ENCODE measurements around the gene DPYSL5. TPM values are rescaled to one million over a fixed set of nuclear protein-coding genes. Genes with fewer than 3 reads are reported as not detected.

The DPYSL5 gene
- total RNA-seq, 4 donors from 2014 or later, result 0.13 to 0.50 (median 0.41) TPM

- Histone ChIP-seq H3K27me3 (peaks cover 0 to 26% (median 0%) of the 10 kb centered on the region in 4 donors), H3K4me3 (no peak overlapping the region), H3K9me3 (no peaks in the 10 kb centered on the region), H3K4me1 (peaks cover 0 to 5% (median 2%) of the 10 kb centered on the region in 4 donors), H3K36me3 (no peaks in the 10 kb centered on the region), H3K27ac (replicated peaks in 1 of 4) (no peak overlapping the region)
- WGBS, result 87% methylated on average over 12 of the region's 12 CpGs
- no peak for DNase-seq (ENCODE audit: extremely low spot score)
- intact Hi-C loops (cut with DNase I), result no loop called here
- TF ChIP-seq POLR2AphosphoS5 (IDR thresholded peaks at IDR 0.05), result no peak
- no peak for TF ChIP-seq POLR2A (IDR thresholded peaks at IDR 0.05; ENCODE audit: low read depth)
- TF ChIP-seq EP300 (IDR thresholded peaks at IDR 0.05), result no peak
- TF ChIP-seq CTCF (IDR thresholded peaks at IDR 0.05), result no peak
These were observed 57.6 kb downstream of the DPYSL5 start for GRCh38 chr2:26905341-26906198.

- no peak overlapping the region for H3K27ac ChIP-seq (replicated peaks in 1 of 4)
- TF ChIP-seq POLR2A (IDR thresholded peaks at IDR 0.05; ENCODE audit: low read depth), result no peak
- TF ChIP-seq EP300 (IDR thresholded peaks at IDR 0.05), result no peak
- no peak for TF ChIP-seq CTCF (IDR thresholded peaks at IDR 0.05)
- no peak for TF ChIP-seq POLR2AphosphoS5 (IDR thresholded peaks at IDR 0.05)
- WGBS, result 52% methylated on average over 7 of the region's 7 CpGs
- no peak overlapping the region for H3K4me3 ChIP-seq
- H3K27me3 ChIP-seq, result peaks cover 0 to 35% (median 3%) of the 10 kb centered on the region in 4 donors
- H3K9me3 ChIP-seq, result no peaks in the 10 kb centered on the region
- intact Hi-C loops (cut with DNase I), result no loop called here
- DNase-seq (ENCODE audit: extremely low spot score), result no peak
- no peaks in the 10 kb centered on the region for H3K36me3 ChIP-seq
- H3K4me1 ChIP-seq, result no peaks in the 10 kb centered on the region
These were observed 59.5 kb downstream of the DPYSL5 start for GRCh38 chr2:26907416-26907815.

DNA sequence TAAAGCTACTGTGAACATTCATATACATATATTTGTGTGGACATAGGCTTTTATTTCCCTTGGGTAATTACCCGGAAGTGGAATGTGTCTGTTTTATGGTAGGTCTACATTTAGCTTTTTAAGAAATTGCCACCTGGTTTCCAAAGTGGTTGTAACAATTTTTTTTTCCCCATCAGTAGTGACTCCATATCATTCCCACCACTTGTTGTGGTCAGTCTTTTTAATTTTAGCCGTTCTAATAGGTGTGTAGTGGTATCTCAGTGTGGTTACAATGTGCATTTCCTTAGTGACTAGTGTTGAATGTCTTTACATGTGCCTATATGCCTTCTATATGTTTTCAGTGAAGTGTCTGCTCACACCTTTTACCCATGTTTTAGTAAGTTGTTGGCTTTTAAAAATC lies 62.2 kb downstream of the DPYSL5 start:
- WGBS, result 98% methylated on average over 2 of the region's 2 CpGs
- Histone ChIP-seq H3K27me3 (peaks cover 0 to 52% (median 3%) of the 10 kb centered on the region in 4 donors), H3K4me3 (no peak overlapping the region), H3K9me3 (no peaks in the 10 kb centered on the region), H3K36me3 (no peaks in the 10 kb centered on the region), H3K27ac (replicated peaks in 1 of 4) (no peak overlapping the region), H3K4me1 (peaks cover 0 to 9% (median 3%) of the 10 kb centered on the region in 4 donors)
- no peak for TF ChIP-seq CTCF (IDR thresholded peaks at IDR 0.05)
- TF ChIP-seq POLR2A (IDR thresholded peaks at IDR 0.05; ENCODE audit: low read depth), result no peak
- TF ChIP-seq EP300 (IDR thresholded peaks at IDR 0.05), result no peak
- TF ChIP-seq POLR2AphosphoS5 (IDR thresholded peaks at IDR 0.05), result no peak
- intact Hi-C loops (cut with DNase I), result no loop called here
- no peak for DNase-seq (ENCODE audit: extremely low spot score)

DNA sequence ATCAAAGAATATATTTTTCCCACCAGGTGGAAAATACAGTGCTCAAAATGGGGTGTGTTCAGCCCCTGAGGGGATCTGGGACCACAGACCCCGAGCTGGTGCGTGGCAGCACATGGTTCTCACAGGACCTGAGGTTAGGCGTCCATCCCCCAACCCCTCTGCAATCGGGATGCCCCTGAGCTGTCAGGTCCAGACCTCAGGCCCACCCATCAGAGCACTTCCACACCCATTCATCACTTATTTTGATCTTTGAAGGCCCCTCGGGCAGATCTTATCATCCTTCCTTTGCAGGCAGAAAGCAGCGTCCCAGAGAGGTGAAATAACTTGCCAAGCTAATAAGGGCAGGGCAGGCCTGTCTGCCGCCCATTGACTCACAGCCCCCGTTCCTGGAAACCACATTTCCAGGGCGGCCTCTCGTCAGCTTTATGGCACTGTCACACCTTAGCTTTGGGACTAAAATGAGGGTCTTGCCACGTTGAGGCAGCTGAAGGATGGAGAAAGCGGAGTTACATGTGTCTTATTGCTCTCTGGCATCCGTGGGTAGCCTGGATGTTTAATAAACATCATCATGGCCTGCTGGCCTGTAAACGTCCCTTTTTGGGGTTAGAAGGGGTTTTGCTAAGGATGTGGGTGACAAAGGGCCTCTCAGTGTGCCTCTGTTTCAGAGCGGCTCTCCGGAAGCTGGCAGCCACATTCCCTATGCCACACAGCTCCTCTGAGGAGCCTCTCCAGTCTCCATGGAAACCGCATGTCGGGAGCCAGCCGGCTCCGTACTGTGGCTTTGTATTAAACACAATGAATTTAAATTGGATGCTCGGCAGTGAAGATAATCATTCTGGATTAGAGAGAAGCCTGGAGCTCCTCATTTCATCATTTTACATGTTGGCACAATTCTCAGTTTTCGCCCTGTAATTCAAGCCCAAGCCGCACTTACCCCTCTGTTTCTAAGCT lies 64.3 kb downstream of the DPYSL5 start:
- H3K4me1 ChIP-seq, result peaks cover 0 to 9% (median 3%) of the 10 kb centered on the region in 4 donors
- TF ChIP-seq CTCF (IDR thresholded peaks at IDR 0.05), result no peak
- no peak for TF ChIP-seq EP300 (IDR thresholded peaks at IDR 0.05)
- intact Hi-C loops (cut with DNase I), result no loop called here
- no peaks in the 10 kb centered on the region for H3K36me3 ChIP-seq
- H3K9me3 ChIP-seq, result no peaks in the 10 kb centered on the region
- peaks cover 0 to 47% (median 3%) of the 10 kb centered on the region in 4 donors for H3K27me3 ChIP-seq
- DNase-seq (ENCODE audit: extremely low spot score), result peak; percentile 37
- H3K27ac ChIP-seq (replicated peaks in 1 of 4), result no peak overlapping the region
- no peak overlapping the region for H3K4me3 ChIP-seq
- 57% methylated on average over 22 of the region's 23 CpGs for WGBS
